H1 (cell line): ENCODE results near the gene DACT3. TPM values are rescaled to one million over a fixed set of nuclear protein-coding genes. Genes with fewer than 3 reads are reported as not detected.

Source experiments
- FOSL1 ChIP-seq: IDR thresholded peaks from 2 replicates; pipeline ENCODE4 v1.6.1; 2011; ENCODE audit warnings: mild to moderate bottlenecking, low read depth, low read length, moderate library complexity; ENCODE audit not compliant: insufficient read depth
- SIRT6 ChIP-seq: IDR thresholded peaks from one replicate; pipeline ENCODE4 v1.7.1; 2012; ENCODE audit warnings: low read length, inconsistent platforms
- SP2 ChIP-seq: IDR thresholded peaks from 2 replicates; pipeline ENCODE4 v1.6.1; 2012; ENCODE audit warnings: mild to moderate bottlenecking, low read length, inconsistent platforms
- SP4 ChIP-seq: IDR thresholded peaks from 2 replicates; pipeline ENCODE4 v1.6.1; 2012; ENCODE audit warnings: low read length, inconsistent platforms
- SUZ12 ChIP-seq: fragments of 200-600 bp; sonication (generic); IDR thresholded peaks from 2 replicates; pipeline ENCODE4 v1.6.1; 2012; ENCODE audit warnings: mild to moderate bottlenecking, inconsistent platforms, low read length, moderate library complexity, mixed read lengths
- polyA plus RNA-seq, 7 experiments: library from polyadenylated mRNA; depleted of rRNA in 3 of 7; stranded (reverse) in 5 of 7; unstranded in 2 of 7; fragments of >200 nt in 5 of 7; fragments of 200-250 nt in 2 of 7; gene quantifications; 1 replicate in 5 of 7; 2 replicates in 1 of 7; 4 replicates in 1 of 7; pipeline versions ENCODE4 v1.2.1 to v1.2.3, GENCODE V29; 2011 to 2013; ENCODE audit warnings: missing spikeins in 2 of 7, mixed read lengths in 2 of 7
- total RNA-seq: library from RNA; stranded (reverse); fragmentation: NEBNext Ultra II Directional; extraction: Animal tissue kit (Norgen Biotek cat#: 25700); gene quantifications from 2 replicates; pipeline ENCODE4 v1.2.1, GENCODE V29; 2021
- TF ChIP-seq, protein P1 (sequence below): fragments of 300-600 bp; sonication (generic); IDR thresholded peaks from 2 replicates; pipeline ENCODE4 v1.7.1; 2012; ENCODE audit warnings: low read length, moderate library complexity, mild to moderate bottlenecking, inconsistent platforms; ENCODE audit not compliant: insufficient replicate concordance

The DACT3 gene
- total and polyA plus RNA-seq, 2 of the 8 experiments (the other 6 are each of a cell fraction or from before 2014, with no cell fraction given) = 1.8 to 2.0 TPM

DNA sequence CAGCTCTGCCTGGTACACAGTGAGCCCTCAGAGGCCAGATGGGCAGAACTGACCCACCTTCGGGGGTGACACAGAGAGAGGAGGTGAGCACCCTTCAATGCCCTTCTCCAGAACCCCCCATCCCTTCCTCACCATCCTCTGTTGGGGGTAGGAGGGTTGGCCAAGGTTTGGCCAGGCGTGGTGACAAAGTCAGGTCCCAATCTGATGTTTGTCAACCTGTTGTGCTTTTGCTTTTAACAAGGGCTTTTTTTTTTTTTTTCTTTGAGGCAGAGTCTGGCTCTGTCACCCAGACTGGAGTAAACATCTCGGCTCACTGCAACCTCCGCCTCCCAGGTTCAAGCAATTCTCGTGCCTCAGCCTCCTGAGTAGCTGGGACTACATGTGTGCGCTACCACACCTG, 43.4 kb downstream of the DACT3 start (continued):
- TF ChIP-seq, protein P1, sequence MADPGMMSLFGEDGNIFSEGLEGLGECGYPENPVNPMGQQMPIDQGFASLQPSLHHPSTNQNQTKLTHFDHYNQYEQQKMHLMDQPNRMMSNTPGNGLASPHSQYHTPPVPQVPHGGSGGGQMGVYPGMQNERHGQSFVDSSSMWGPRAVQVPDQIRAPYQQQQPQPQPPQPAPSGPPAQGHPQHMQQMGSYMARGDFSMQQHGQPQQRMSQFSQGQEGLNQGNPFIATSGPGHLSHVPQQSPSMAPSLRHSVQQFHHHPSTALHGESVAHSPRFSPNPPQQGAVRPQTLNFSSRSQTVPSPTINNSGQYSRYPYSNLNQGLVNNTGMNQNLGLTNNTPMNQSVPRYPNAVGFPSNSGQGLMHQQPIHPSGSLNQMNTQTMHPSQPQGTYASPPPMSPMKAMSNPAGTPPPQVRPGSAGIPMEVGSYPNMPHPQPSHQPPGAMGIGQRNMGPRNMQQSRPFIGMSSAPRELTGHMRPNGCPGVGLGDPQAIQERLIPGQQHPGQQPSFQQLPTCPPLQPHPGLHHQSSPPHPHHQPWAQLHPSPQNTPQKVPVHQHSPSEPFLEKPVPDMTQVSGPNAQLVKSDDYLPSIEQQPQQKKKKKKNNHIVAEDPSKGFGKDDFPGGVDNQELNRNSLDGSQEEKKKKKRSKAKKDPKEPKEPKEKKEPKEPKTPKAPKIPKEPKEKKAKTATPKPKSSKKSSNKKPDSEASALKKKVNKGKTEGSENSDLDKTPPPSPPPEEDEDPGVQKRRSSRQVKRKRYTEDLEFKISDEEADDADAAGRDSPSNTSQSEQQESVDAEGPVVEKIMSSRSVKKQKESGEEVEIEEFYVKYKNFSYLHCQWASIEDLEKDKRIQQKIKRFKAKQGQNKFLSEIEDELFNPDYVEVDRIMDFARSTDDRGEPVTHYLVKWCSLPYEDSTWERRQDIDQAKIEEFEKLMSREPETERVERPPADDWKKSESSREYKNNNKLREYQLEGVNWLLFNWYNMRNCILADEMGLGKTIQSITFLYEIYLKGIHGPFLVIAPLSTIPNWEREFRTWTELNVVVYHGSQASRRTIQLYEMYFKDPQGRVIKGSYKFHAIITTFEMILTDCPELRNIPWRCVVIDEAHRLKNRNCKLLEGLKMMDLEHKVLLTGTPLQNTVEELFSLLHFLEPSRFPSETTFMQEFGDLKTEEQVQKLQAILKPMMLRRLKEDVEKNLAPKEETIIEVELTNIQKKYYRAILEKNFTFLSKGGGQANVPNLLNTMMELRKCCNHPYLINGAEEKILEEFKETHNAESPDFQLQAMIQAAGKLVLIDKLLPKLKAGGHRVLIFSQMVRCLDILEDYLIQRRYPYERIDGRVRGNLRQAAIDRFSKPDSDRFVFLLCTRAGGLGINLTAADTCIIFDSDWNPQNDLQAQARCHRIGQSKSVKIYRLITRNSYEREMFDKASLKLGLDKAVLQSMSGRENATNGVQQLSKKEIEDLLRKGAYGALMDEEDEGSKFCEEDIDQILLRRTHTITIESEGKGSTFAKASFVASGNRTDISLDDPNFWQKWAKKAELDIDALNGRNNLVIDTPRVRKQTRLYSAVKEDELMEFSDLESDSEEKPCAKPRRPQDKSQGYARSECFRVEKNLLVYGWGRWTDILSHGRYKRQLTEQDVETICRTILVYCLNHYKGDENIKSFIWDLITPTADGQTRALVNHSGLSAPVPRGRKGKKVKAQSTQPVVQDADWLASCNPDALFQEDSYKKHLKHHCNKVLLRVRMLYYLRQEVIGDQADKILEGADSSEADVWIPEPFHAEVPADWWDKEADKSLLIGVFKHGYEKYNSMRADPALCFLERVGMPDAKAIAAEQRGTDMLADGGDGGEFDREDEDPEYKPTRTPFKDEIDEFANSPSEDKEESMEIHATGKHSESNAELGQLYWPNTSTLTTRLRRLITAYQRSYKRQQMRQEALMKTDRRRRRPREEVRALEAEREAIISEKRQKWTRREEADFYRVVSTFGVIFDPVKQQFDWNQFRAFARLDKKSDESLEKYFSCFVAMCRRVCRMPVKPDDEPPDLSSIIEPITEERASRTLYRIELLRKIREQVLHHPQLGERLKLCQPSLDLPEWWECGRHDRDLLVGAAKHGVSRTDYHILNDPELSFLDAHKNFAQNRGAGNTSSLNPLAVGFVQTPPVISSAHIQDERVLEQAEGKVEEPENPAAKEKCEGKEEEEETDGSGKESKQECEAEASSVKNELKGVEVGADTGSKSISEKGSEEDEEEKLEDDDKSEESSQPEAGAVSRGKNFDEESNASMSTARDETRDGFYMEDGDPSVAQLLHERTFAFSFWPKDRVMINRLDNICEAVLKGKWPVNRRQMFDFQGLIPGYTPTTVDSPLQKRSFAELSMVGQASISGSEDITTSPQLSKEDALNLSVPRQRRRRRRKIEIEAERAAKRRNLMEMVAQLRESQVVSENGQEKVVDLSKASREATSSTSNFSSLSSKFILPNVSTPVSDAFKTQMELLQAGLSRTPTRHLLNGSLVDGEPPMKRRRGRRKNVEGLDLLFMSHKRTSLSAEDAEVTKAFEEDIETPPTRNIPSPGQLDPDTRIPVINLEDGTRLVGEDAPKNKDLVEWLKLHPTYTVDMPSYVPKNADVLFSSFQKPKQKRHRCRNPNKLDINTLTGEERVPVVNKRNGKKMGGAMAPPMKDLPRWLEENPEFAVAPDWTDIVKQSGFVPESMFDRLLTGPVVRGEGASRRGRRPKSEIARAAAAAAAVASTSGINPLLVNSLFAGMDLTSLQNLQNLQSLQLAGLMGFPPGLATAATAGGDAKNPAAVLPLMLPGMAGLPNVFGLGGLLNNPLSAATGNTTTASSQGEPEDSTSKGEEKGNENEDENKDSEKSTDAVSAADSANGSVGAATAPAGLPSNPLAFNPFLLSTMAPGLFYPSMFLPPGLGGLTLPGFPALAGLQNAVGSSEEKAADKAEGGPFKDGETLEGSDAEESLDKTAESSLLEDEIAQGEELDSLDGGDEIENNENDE = no peak
- TF ChIP-seq SP4 (no peak), FOSL1 (no peak), SUZ12 (no peak), SIRT6 (no peak), SP2 (no peak)
